Limb (tissue), 2 donors: Measurements from ENCODE around the gene EFNA4.
A peak's percentile ranks its signal among the peaks of the same experiment; 100 is the strongest.

Experiments used
- DNase-seq, 2 donors: peaks; one replicate each; pipeline ENCODE4 v3.0.0-alpha.2; 2016; ENCODE audit errors: extremely low spot score in 2 of 2

Gene EFNA4

DNA sequence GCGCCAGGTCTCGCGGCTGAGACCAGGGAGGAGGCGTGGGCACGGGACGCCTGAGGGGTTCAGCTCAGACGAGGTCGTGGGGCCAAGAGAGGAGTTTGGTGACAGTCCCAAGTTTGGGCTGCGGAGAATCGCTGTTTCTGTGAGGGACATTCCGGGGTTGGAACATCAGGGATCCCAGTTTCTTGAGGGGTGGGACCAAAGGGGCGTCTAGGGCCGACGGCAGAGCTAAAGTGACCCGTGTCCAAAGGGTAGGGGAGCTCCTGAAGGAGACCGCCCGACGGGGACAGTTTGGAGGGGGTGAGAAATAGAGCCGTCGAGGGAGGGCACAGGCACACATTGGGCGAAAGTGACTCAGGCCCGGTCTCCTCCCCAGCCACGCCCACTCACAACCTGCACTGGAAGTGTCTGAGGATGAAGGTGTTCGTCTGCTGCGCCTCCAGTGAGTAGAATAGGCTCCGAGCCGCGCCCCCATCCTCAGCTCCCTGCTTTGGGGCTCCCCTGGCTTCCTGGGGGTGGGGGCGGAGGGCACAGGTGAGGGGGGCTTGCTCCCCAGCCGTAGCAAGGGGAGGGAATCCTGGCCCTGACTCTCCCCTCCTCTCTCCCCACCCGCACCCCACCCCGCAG lies 22.1 kb downstream of the EFNA4 start:
- peak in 1 of 2 donors; percentile 65 for DNase-seq

DNA sequence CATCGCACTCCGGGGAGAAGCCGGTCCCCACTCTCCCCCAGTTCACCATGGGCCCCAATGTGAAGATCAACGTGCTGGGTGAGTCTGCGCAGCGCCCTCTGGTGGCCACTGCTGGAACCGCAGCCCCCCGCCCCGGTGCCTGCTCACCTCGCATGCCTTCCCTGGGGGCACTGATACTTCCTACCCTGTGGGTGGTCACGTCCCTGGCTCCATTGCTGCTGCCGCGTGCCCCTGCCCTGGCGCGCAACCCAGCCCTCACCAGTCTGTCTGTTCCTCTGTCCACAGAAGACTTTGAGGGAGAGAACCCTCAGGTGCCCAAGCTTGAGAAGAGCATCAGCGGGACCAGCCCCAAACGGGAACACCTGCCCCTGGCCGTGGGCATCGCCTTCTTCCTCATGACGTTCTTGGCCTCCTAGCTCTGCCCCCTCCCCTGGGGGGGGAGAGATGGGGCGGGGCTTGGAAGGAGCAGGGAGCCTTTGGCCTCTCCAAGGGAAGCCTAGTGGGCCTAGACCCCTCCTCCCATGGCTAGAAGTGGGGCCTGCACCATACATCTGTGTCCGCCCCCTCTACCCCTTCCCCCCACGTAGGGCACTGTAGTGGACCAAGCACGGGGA lies 22.7 kb downstream of the EFNA4 start:
- peak in 1 of 2 donors; percentile 89 for DNase-seq

DNA sequence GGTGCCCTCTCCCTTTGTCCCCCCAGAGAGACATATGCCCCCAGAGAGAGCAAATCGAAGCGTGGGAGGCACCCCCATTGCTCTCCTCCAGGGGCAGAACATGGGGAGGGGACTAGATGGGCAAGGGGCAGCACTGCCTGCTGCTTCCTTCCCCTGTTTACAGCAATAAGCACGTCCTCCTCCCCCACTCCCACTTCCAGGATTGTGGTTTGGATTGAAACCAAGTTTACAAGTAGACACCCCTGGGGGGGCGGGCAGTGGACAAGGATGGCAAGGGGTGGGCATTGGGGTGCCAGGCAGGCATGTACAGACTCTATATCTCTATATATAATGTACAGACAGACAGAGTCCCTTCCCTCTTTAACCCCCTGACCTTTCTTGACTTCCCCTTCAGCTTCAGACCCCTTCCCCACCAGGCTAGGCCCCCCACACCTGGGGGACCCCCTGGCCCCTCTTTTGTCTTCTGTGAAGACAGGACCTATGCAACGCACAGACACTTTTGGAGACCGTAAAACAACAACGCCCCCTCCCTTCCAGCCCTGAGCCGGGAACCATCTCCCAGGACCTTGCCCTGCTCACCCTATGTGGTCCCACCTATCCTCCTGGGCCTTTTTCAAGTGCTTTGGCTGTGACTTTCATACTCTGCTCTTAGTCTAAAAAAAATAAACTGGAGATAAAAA lies 23.5 kb downstream of the EFNA4 start:
- DNase-seq: no peak

DNA sequence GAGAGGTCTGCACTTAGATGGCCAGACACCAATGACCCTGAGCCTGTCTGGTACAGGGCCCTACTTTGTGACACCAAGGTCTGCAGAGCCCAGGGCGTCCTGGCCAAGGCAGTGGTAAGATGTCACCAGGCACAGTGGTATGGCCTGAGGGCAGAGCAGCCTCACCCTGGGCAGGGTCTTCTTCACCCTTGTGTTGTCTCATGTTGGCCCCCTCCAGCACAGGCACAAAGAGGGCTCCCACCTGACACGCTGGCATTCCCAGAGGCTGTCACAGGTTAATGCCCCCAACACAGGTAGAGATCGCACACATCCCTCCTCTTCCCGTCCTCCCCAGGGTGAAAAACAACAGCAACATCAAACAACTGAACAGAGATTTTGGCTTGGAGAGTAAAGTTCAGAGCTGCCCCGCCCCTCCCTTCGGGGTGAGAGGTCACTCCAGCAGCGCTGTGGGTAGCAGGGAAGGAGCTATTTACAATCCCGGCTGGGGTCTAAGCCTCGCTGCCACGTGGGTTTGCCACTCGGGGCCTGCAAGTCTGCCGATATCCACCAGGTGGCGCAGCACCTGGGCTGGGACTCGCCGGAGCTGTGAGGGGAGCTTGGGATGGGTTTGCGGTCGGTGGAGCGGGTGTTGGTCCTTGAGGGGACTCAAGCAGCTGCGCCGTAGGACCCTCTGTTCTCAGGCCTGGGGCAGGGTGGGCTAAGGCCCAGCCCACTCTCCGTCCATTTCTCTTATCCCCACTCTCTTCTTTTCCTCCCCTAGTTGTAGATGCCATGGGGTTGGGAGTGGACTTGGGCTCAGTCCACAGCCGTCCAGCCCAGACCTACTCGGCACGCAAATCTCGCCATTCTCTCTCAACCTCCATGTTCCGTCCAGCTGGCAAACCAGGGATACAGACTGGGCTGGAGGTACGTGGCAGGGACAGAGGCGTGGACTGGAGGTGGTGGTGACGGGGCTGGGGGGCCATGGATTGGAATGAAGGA lies 27.8 kb downstream of the EFNA4 start:
- DNase-seq: peak; percentile 66 to 91

DNA sequence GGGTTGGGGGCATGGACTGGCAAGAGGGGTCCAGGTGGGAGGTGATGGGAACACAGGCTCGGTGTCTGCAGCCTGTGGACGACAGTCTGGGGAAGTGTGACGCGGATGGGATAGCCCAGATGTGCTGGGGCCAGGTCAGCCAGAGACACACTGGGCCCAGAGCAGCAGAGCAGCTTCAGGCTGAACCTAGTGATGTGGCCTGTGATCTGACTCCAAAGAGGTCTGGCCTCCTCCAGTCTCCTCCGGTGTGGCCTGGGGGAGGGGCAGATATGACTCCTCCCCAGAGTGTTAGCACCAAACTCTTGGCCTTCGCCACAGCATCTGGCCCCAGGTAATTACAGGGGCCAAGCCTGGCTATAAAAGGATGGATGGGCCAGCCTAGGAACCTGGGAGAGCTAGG lies 28.6 kb downstream of the EFNA4 start:
- no peak for DNase-seq

DNA sequence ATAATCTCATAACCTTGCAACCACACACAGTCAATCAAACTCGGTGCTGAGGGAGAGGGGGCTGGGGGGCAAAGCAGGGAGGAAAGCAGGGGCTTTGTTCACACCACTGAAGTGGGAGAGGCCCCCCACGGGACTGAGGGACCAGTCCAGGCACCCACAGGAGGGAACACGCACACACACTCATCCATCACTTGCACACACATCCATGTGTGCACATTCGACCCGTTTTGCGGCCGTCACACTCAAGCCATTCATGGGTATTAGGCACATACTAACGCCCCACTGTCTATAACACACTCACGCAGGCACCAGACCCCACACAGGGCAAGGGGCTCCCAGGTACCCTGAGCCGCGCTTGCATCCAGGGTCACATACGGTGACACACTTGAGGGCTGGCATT lies 29.1 kb downstream of the EFNA4 start:
- DNase-seq: no peak

DNA sequence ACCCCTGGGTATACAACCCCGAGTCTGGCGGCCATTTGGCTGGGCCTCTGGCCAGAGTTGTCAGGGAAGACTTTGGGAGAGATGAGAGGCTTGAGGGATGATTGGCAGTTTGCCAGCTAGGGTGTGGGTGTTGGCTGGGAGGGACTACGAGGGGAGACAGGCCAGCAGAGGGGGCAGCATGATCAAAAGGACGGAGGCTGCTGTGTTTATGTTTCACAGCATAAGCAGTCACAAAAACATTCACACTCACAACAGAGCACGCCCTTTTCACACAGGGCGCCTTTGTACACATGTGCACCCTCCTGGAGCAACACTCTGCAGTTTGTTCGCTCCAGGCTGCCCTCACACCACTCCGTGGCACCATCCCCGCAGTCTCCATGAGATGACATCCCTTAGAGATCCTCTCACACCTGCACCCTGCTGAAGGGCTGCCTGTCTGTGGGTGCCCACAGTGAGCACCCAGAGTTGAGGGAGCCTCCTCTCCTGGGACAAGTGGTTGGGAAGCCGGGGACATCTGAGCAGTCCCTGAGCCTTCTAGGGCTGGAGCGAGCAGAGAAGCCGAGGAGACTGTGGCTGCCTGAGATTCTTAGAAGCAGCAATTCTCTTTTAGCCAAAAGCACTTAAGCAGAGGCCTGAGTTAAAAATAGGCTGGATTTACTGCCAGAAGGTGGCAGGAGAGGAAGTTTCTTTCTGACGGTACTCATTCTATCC lies 30.5 kb downstream of the EFNA4 start:
- peak; percentile 66 to 81 for DNase-seq

DNA sequence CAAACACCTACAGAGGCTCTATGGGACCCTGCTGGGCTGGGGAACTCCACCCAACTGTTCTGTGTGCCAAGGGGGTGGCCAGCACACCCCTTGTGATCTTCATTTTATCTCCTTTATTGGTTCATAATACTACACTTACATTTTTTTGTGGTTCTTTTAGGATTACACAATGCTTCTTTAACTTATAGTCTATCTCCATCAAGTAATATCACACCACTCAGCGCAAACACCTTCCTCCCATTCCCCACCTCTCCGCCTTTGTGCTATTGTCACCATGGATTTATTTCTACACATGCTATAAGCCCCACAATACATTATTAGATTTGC lies 31.0 kb downstream of the EFNA4 start:
- DNase-seq: no peak

DNA sequence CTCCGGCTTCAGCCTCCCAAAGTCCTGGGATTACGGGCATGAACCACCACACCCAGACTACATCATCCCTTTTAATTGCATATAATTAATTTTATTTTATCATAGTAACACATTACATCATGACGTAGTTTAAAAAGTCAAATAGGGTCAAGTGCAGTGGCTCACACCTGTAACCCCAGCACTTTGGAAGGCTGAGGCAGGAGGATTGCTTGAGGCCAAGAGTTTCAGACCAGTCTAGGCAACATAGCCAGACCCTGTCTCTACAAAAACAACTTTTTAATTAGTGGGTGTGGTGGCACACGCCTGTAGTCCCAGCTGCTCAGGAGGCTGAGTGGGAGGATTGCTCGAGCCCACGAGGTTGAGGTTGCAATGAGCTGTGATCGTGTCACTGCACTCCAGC lies 35.8 kb downstream of the EFNA4 start:
- no peak for DNase-seq

DNA sequence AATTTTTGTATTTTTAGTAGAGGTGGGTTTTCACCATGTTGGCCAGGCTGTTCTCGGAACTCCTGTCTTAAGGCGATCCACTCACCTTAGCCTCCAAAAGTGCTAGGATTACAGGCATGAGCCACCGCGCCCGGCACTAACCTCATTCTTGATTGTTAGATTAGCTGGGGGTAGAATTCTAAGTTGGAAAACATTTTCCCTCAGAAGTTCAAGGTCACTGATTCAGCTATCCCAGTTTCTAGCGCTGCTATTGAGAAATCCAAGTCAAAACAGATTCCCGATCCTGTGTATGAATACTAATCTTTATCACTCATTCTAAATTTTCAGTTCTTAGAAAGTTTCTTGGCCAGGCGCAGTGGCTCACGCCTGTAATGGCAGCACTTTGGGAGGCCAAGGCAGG lies 39.8 kb downstream of the EFNA4 start:
- DNase-seq: no peak

DNA sequence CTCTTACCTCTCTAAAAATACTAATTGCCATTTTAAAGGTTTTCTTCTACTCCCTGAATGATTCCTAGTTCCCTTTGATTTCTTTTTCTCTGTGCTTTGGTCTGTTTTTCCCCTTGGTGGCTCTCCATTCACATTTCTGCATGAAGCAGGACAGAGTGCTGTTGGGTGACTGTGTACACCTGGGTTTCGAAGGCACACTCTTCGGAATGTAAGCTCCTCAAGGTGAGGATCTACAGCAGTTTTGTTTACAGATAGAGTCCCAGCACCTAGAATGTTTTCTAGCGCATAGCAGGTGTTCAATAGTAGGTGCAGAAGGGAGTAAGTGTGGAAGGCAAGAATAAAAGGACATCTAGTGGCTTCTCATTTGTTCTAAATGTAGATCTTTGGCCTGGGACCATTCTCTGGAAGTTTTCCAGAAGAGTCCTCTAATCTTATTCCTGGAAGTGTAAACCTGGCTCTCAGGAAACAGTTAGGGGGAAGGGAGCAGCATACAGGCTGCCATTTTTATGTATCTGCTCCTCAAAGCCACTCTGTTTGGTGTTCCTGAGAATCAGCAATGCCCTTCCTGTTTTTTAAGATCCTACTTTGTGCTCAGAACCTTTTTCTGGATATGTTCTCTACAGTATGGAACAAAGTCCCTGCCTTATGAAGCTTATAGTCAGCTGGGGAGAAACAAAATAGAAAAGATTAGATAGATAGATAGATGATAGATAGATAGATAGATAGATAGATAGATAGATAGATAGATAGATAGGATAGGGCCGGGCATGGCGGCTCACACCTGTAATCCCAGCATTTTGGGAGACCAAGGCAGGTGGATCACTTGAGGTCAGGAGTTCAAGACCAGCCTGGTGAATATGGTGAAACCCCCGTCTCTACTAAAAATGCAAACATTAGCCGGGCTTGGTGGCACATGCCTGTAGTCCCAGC lies 41.3 kb downstream of the EFNA4 start:
- DNase-seq: no peak

DNA sequence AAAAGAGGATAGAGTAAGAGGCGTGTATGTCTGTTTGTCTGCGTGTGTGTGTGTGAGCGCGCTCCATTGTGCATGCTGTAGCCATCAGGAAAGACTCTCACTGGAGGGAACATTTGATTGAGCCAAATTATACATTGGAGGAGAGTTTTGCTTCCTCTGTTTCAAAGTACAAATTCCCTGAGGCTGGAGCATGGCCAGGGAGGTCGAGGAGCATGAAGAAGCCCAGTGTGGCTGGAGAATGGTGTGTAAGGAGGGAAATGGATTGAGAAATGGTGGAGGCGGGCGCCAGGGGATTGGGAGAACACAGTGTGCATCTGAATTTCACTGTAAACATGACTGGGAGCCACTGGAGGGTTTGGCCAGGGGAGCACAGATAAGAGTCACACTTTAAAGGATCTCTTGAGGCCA lies 42.1 kb downstream of the EFNA4 start:
- no peak for DNase-seq

DNA sequence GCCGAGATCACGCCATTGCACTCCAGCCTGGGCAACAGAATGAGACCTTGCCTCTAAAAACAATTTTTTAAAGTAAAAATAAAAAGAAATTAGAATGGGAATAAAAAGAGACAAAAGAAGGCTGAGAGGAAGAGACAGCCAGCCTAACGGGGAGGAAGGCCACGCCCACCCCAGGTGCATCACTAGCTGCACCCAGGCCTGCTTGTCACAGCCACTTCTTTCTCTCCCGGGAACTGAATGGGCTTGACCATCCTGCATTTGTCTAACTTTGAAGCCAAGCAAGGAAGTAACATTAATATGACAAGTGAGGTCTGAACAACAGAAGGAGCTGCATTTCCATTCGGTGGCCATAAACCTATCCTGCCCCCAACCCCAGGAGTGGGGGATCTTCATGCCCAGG lies 43.3 kb downstream of the EFNA4 start:
- no peak for DNase-seq

DNA sequence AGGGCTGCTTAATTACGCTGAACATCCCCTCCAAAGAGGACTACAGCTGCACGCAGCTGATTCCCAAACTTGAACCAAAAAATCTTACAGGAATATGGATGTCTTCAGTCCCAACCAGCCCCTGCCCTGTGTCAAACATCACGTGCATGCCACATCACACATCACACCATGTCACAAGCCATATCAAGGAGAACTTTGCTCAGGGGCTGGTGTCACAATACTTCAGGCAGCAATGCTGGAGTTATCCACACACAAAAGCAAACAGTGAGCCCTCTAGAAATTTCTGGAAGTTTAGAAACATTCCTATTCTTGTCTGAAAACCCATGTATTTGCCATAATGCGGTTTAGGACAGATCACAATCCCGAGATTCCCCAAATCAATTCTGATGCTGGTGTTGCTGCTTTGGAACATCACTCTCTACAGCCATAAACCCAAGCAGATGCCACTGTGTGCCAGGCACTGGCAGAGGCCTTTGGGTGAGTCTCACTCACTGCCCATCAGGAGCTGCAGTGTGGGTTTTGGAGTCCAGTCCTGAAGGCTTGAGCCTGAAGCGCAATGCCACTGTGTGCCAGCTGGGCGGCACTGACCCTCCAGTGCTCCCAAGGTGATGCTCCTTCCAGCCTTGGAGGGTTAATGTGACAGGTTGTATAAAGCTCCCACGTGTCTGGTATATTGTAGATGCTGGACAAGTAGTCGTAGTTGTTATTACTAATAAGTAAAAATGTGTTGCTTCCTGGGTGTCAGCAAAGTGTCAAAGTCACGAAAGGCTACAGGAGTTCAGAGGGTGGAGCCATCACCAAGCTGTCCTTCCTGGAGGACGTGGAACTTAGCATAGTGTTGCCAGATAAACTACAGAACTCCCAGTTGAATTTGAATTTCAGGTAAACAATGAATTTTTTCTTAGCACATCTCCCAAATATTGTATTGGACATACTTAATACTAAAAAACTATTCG lies 44.0 kb downstream of the EFNA4 start:
- DNase-seq: no peak

DNA sequence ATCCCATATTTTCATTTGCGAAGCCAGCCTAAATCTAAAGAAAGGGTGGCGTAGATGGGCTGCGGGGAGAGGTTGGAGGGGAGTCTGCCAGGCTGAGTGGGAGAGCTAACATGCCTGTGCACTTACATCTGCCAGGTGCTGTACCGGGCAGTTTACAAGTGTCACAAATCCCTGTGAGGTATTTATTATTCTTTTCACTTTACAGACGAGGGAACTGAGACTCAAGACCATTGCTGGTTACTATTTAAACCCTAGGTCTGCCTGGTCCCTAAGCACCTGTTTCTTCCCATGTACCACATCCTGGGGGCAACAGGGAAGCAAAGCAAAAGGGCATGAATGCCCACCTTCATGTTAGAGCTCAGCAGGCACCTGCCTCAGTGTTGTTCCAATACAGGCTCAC lies 44.8 kb downstream of the EFNA4 start:
- no peak for DNase-seq

DNA sequence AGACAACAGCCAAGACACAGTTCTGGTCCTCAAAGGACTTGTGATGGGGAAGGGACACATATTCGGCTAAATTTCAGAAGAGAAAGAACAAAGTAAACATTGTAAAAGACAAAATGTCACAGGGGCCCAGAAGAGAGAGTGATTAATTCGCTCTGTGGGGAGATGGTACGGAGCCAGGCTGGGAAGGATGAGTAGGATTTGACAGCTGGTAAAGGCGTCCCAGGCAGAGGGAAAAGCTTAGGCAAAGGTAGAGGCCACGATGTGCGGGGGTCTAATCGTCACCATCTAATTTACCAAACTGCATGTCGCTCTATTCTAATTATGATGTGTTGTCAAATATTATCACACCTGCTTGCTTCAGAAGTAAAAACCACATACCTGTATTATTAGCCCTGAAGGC lies 46.8 kb downstream of the EFNA4 start:
- no peak for DNase-seq

DNA sequence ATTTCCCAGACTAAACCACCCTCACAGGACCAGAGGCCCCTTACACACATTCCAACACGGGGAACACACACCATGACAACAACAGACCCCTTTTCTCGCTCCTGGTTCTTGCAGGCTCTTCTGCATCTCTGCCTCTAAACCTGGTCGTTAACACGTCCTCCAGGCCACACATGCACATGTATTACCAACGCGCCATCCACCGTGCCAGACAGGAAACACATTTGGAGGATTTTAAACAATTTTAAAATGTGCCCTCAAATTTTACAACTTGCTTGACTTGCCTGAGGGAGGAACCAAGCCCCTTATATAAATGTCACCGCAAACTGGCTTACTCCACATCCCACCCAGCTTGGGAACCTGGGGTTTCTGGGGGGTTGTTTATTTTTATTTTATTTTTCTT lies 47.3 kb downstream of the EFNA4 start:
- no peak for DNase-seq

DNA sequence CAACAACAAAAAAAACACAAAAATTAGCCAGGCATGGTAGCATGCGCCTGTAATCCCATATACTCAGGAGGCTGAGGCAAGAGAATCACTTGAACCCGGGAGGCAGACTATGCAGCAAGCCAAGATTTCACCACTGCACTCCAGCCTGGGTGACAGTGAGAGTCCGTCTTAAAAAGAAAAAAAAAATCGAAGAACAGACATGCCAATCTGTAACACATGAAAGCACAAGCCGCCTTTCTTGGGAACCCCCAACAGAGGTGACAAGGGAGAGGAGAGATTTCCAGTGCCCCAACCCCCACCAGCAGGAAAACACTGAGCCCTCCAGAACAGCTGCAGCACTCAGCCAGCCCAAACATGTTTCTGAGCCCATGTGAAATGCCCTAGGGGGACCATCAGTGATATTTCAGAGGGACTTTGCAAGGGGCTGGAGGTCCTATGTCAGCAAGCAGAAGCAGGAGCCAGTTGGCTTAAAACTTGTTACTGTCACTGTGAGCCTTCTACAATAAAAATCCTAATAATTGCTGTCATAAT lies 50.0 kb downstream of the EFNA4 start:
- DNase-seq: no peak
